Colonic mucosa (tissue), 4 donors: Measurements from ENCODE around the gene KCNA10. TPM values are rescaled to one million over a fixed set of nuclear protein-coding genes. Genes with fewer than 3 reads are reported as not detected.

Source experiments
- DNase-seq: peaks from one replicate; pipeline ENCODE4 v3.0.0-alpha.2; 2020
- H3K27ac ChIP-seq: fragments of 200-600 bp; one replicate; pipeline ENCODE4 v1.8.0; 2021
- H3K27me3 ChIP-seq: fragments of 200-600 bp; one replicate; pipeline ENCODE4 v1.8.0; 2021
- H3K36me3 ChIP-seq: fragments of 200-600 bp; one replicate; pipeline ENCODE4 v1.8.0; 2021
- H3K4me1 ChIP-seq: fragments of 200-600 bp; one replicate; pipeline ENCODE4 v1.8.0; 2021; ENCODE audit warnings: mild to moderate bottlenecking
- H3K4me3 ChIP-seq: fragments of 200-600 bp; one replicate; pipeline ENCODE4 v1.8.0; 2021
- H3K9ac ChIP-seq, 2 donors: one replicate each; pipeline ENCODE4 v1.7.0; 2013; ENCODE audit warnings: control low read depth in 2 of 2, low read depth in 2 of 2, low read length in 2 of 2
- H3K9me3 ChIP-seq: fragments of 200-600 bp; one replicate; pipeline ENCODE4 v1.8.0; 2021
- intact Hi-C: fragments of 100-400 bp; cut with DNase I; formaldehyde crosslinking; loops from one replicate; pipeline ENCODE4 v1.14.1; 2022
- total RNA-seq, 2 donors: library from RNA; stranded (reverse); fragmentation: NEBNext Ultra II Directional in 1 of 2; extraction: Animal tissue kit (Norgen Biotek cat#: 25700) in 1 of 2; gene quantifications; one replicate each; pipeline ENCODE4 v1.2.1, GENCODE V29; 2021
- TF ChIP-seq, protein P1 (sequence below): fragments of 200-600 bp; IDR thresholded peaks from one replicate; pipeline ENCODE4 v1.8.0; 2022; ENCODE audit warnings: antibody characterized with exemption, mild to moderate bottlenecking
- donor health status: healthy.
- donor health status: DM: no; HTN: no; CAD: no.
- donor health status: DM: no; HTN: no; CAD: no.

The KCNA10 gene
- total RNA-seq, 2 donors from 2014 or later: not detected

DNA sequence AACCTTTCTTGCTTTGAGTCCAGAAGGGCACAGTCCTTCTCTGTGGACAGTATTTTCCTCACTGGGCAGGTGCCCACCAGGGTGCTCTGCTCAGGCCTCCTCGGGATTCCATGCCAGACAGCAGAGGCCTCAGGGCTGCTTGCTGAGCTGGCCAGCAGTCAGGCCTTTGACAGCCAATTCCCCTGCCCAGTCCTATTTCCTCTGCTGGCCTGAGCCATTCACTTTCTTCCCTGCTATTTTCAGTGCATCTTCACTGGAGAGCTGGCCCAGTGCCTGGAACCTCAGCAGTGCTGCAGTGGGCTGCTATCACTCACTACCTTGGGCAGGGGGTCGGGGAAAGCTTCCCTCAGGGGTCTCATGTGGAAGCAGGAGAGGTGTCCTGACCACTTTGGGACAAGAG is 33.2 kb downstream of the KCNA10 start:
- H3K4me1 ChIP-seq: no peaks in the 10 kb centered on the region
- no peaks in the 10 kb centered on the region for H3K36me3 ChIP-seq
- no peaks in the 10 kb centered on the region for H3K9me3 ChIP-seq
- DNase-seq: no peak
- no peak overlapping the region for H3K9ac ChIP-seq
- no peaks in the 10 kb centered on the region for H3K27me3 ChIP-seq
- TF ChIP-seq, protein P1, sequence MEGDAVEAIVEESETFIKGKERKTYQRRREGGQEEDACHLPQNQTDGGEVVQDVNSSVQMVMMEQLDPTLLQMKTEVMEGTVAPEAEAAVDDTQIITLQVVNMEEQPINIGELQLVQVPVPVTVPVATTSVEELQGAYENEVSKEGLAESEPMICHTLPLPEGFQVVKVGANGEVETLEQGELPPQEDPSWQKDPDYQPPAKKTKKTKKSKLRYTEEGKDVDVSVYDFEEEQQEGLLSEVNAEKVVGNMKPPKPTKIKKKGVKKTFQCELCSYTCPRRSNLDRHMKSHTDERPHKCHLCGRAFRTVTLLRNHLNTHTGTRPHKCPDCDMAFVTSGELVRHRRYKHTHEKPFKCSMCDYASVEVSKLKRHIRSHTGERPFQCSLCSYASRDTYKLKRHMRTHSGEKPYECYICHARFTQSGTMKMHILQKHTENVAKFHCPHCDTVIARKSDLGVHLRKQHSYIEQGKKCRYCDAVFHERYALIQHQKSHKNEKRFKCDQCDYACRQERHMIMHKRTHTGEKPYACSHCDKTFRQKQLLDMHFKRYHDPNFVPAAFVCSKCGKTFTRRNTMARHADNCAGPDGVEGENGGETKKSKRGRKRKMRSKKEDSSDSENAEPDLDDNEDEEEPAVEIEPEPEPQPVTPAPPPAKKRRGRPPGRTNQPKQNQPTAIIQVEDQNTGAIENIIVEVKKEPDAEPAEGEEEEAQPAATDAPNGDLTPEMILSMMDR: no peak
- no peak overlapping the region for H3K27ac ChIP-seq
- intact Hi-C loops: no loop called here
- H3K4me3 ChIP-seq: no peak overlapping the region

DNA sequence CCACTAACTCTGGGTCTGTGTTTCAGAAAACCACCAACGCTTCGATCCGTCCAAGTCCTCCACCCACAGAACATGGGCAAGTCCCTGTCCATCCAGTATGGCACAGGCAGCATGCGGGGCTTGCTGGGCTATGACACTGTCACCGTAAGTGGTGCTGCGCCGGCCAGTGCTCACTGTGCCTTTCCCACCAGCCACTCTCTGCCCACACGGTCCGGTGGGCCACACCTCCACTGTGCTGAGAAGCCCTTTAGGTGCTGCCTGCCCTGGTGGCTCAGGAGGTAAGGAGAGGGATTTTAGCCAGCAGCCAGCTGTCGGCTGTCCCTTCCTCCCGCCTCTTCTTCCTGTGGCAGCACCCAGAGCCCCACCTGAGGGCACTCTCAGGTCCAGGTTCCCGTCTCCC is 34.2 kb downstream of the KCNA10 start:
- TF ChIP-seq, protein P1: no peak
- Histone ChIP-seq H3K9ac (no peak overlapping the region), H3K27me3 (no peaks in the 10 kb centered on the region), H3K27ac (no peak overlapping the region), H3K4me3 (no peak overlapping the region), H3K4me1 (no peaks in the 10 kb centered on the region), H3K36me3 (no peaks in the 10 kb centered on the region), H3K9me3 (no peaks in the 10 kb centered on the region)
- no peak for DNase-seq
- intact Hi-C loops: no loop called here

DNA sequence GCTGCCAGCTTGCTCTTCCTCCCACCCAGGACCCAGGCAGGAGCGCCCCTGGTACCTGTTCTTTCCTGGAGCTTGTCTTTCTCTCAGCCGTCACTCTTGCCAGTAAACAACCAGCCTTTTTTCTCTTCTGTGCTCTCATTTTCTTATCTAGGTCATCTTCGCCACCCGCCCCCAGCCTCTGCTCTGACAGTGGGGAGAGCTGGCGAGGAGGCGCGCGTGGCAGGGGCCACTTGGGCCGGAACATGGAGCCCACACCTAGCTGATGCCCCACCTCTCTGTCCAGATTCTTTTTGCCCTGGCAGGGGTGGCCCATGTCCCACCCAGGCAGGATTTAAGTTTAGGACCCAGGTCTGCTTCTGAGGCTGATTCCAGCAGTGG is 35.7 kb downstream of the KCNA10 start:
- Histone ChIP-seq H3K9ac (no peak overlapping the region), H3K4me3 (no peak overlapping the region), H3K9me3 (no peaks in the 10 kb centered on the region), H3K27ac (no peak overlapping the region), H3K4me1 (no peaks in the 10 kb centered on the region), H3K36me3 (no peaks in the 10 kb centered on the region), H3K27me3 (no peaks in the 10 kb centered on the region)
- TF ChIP-seq, protein P1: no peak
- DNase-seq: no peak
- intact Hi-C loops: no loop called here

DNA sequence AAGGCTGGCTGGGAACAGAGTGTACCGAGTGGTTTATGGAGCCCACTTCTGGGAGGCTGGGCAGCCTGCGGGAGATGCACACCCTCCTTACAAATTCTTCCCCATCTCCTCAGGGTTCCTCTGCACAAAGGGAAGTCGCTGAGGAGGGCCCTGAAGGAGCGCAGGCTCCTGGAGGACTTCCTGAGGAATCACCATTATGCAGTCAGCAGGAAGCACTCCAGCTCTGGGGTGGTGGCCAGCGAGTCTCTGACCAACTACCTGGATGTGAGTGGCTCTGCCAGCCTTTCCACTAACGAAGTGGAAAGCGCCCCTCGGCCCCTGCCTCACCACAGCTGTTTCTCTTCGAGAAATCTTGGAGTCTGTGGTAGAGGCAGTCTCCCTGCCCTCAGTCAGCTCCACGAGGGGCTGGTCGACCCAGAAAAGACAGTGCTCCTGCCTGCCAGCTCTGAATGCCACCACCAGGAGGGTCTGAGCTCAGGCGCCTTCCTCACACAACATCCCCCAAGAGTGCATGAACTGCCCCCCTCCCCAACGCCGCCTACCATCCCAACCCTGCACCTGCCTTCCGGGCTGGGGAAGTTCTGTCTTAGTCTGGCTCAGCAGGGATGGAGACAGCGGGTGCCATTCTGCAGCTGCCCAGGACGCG is 36.2 kb downstream of the KCNA10 start:
- Histone ChIP-seq H3K4me3 (no peak overlapping the region), H3K36me3 (no peaks in the 10 kb centered on the region), H3K4me1 (no peaks in the 10 kb centered on the region), H3K27ac (no peak overlapping the region), H3K27me3 (no peaks in the 10 kb centered on the region), H3K9me3 (no peaks in the 10 kb centered on the region), H3K9ac (no peak overlapping the region)
- no peak for DNase-seq
- intact Hi-C loops: no loop called here
- TF ChIP-seq, protein P1: no peak

DNA sequence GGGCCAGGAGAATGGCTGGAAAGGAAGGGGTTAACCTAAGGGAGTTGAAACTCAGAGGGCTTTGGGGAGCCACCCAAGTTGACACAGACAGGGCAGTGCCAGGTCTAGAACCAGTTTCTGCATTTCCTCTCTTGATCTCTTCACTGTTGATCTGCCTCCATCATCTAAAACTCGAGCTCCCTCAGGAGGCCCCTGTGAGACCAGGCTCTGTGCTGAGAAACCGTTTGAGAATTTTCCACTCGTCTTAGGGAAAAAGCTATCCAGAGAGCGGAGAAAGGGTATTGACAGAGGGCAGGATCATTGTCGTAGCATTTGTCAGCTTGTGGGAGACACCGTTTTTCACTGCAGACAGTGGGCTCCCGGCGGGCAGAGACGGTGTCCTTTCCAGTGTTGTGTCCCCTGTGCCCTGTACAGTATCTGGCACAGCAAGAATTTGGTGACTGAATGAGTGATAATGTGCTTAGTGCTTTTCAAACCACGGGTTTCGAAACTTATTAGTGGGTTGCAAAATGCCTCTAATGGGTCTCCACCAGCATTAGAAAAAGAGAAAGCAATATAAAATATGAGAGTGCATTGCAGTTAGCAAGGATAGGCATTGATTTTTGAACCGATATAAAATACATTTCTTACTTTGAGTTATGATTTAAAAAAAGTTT is 36.9 kb downstream of the KCNA10 start:
- intact Hi-C loops: no loop called here
- Histone ChIP-seq H3K4me3 (no peak overlapping the region), H3K9ac (no peak overlapping the region), H3K27me3 (no peaks in the 10 kb centered on the region), H3K4me1 (no peaks in the 10 kb centered on the region), H3K27ac (no peak overlapping the region), H3K36me3 (no peaks in the 10 kb centered on the region), H3K9me3 (no peaks in the 10 kb centered on the region)
- no peak for DNase-seq
- TF ChIP-seq, protein P1: no peak
